IMR-90 (cell line): Measurements from ENCODE around the gene LRRC7. TPM values are rescaled to one million over a fixed set of nuclear protein-coding genes. Genes with fewer than 3 reads are reported as not detected.

ENCODE experiments used
- ATAC-seq: fragments of 200-7000 bp; cut with Tn5 transposase; 2 replicates; pipeline ENCODE4 v1.9.1; 2020; ENCODE audit warnings: low read depth, mild to moderate bottlenecking, moderate library complexity
- BruUV-seq: library from RNA; stranded (reverse); fragments of 400-500 nt; replicated peaks from 2 replicates; lab custom pipeline; 2021; lab: Mats Ljungman, UMichigan
- CTCF ChIA-PET: fragments of 300-600 bp; formaldehyde crosslinking; extraction: SDS; loops from one replicate; lab custom pipeline; 2021; ENCODE audit warnings: antibody characterized with exemption; lab: Yijun Ruan, JAX
- POLR2A ChIA-PET: fragments of 300-600 bp; sonication (Branson Sonifier 250); formaldehyde crosslinking; loops from one replicate; lab custom pipeline; 2022; ENCODE audit warnings: antibody characterized with exemption; ENCODE audit not compliant: unreplicated experiment; lab: Charles Lee
- DNase-seq: peaks from one replicate; pipeline ENCODE4 v3.0.0; 2013
- H2AFZ ChIP-seq: replicated peaks from 2 replicates; pipeline ENCODE3; 2013; ENCODE audit warnings: low read length, mild to moderate bottlenecking; ENCODE audit not compliant: poor library complexity
- H2AK5ac ChIP-seq: 2 replicates; pipeline ENCODE4 v1.6.1; 2013; ENCODE audit warnings: low read depth, low read length, inconsistent platforms
- H2AK9ac ChIP-seq: replicated peaks from 2 replicates; pipeline ENCODE3; 2013; ENCODE audit warnings: mild to moderate bottlenecking, low read depth, low read length, moderate library complexity; ENCODE audit not compliant: poor library complexity
- H2BK120ac ChIP-seq: 2 replicates; pipeline ENCODE4 v1.6.1; 2013; ENCODE audit warnings: low read depth, low read length, inconsistent platforms
- H2BK15ac ChIP-seq: 3 replicates; pipeline ENCODE4 v1.6.1; 2013; ENCODE audit warnings: low read depth, low read length, inconsistent platforms
- H2BK20ac ChIP-seq: 2 replicates; pipeline ENCODE4 v1.6.1; 2013; ENCODE audit warnings: low read depth, mild to moderate bottlenecking, inconsistent platforms, low read length, moderate library complexity
- H2BK5ac ChIP-seq: 2 replicates; pipeline ENCODE4 v1.6.1; 2013; ENCODE audit warnings: mild to moderate bottlenecking, low read depth, low read length, inconsistent platforms; ENCODE audit not compliant: poor library complexity, severe bottlenecking
- H3K14ac ChIP-seq: replicated peaks from 2 replicates; pipeline ENCODE4 v1.6.1; 2013; ENCODE audit warnings: low read depth, low read length, inconsistent platforms
- H3K18ac ChIP-seq: 2 replicates; pipeline ENCODE4 v1.6.1; 2013; ENCODE audit warnings: low read depth, low read length, control low read depth
- H3K23ac ChIP-seq: 2 replicates; pipeline ENCODE4 v1.6.1; 2013; ENCODE audit warnings: low read depth, low read length, inconsistent platforms
- H3K27ac ChIP-seq: 2 replicates; pipeline ENCODE4 v1.5.1; 2013; ENCODE audit warnings: mild to moderate bottlenecking, control low read depth, low read length; ENCODE audit not compliant: insufficient read depth
- H3K27me3 ChIP-seq: 2 replicates; pipeline ENCODE4 v1.6.1; 2013; ENCODE audit warnings: low read length; ENCODE audit not compliant: control insufficient read depth, insufficient read depth
- H3K36me3 ChIP-seq: 2 replicates; pipeline ENCODE4 v1.6.1; 2013; ENCODE audit warnings: low read length, mixed read lengths; ENCODE audit not compliant: control insufficient read depth, insufficient read depth
- H3K4ac ChIP-seq: 2 replicates; pipeline ENCODE4 v1.6.1; 2013; ENCODE audit warnings: low read depth, low read length, inconsistent platforms
- H3K4me1 ChIP-seq: 2 replicates; pipeline ENCODE4 v1.6.1; 2013; ENCODE audit warnings: low read length, mixed read lengths; ENCODE audit not compliant: control insufficient read depth, insufficient read depth
- H3K4me2 ChIP-seq: 2 replicates; pipeline ENCODE4 v1.6.1; 2013; ENCODE audit warnings: low read depth, mild to moderate bottlenecking, control low read depth, low read length, moderate library complexity
- H3K4me3 ChIP-seq: 2 replicates; pipeline ENCODE4 v1.5.1; 2013; ENCODE audit warnings: low read depth, mild to moderate bottlenecking, control low read depth, low read length, moderate library complexity; ENCODE audit not compliant: insufficient read depth
- H3K56ac ChIP-seq: 2 replicates; pipeline ENCODE4 v1.6.1; 2013; ENCODE audit warnings: low read length, inconsistent platforms; ENCODE audit not compliant: insufficient read depth; ENCODE audit errors: extremely low read depth
- H3K79me1 ChIP-seq, 2 experiments: 2 replicates each; pipeline ENCODE4 v1.6.1; 2013; ENCODE audit warnings: low read length in 2 of 2, inconsistent platforms in 1 of 2, low read depth in 1 of 2
- H3K9ac ChIP-seq: 2 replicates; pipeline ENCODE4 v1.6.1; 2013; ENCODE audit warnings: low read depth, low read length, control low read depth
- H3K9me1 ChIP-seq: 2 replicates; pipeline ENCODE4 v1.6.1; 2013; ENCODE audit warnings: low read length, inconsistent platforms; ENCODE audit not compliant: insufficient read depth
- H3K9me3 ChIP-seq: 2 replicates; pipeline ENCODE4 v1.6.1; 2013; ENCODE audit warnings: low read length; ENCODE audit not compliant: control insufficient read depth, insufficient read depth
- H4K20me1 ChIP-seq: 2 replicates; pipeline ENCODE4 v1.6.1; 2013; ENCODE audit warnings: low read length, inconsistent platforms; ENCODE audit not compliant: insufficient read depth
- H4K5ac ChIP-seq: 2 replicates; pipeline ENCODE4 v1.6.1; 2013; ENCODE audit warnings: mild to moderate bottlenecking, low read depth, low read length, control low read depth
- H4K8ac ChIP-seq, 2 experiments: 2 replicates each; pipeline ENCODE4 v1.6.1; 2013; ENCODE audit warnings: low read depth in 2 of 2, low read length in 2 of 2, control low read depth in 1 of 2, inconsistent platforms in 1 of 2
- H4K91ac ChIP-seq: 2 replicates; pipeline ENCODE4 v1.6.1; 2013; ENCODE audit warnings: low read depth, low read length, inconsistent platforms; ENCODE audit not compliant: insufficient read depth
- BHLHE40 ChIP-seq: fragments of 150-350 bp; IDR thresholded peaks from 2 replicates; pipeline ENCODE4 v1.6.1; 2016; ENCODE audit warnings: mild to moderate bottlenecking, low read depth, low read length
- CEBPB ChIP-seq: IDR thresholded peaks from 2 replicates; pipeline ENCODE4 v1.6.1; 2012; ENCODE audit warnings: low read depth, low read length, improper control_type of control experiment
- CTCF ChIP-seq: conservative IDR thresholded peaks from 2 replicates; pipeline ENCODE4 v1.5.1; 2012; ENCODE audit warnings: mild to moderate bottlenecking, low read depth, low read length, improper control_type of control experiment
- FOS ChIP-seq: fragments of 150-350 bp; IDR thresholded peaks from 2 replicates; pipeline ENCODE4 v1.6.1; 2016; ENCODE audit warnings: low read depth, low read length
- MAZ ChIP-seq: IDR thresholded peaks from 2 replicates; pipeline ENCODE4 v1.6.1; 2012; ENCODE audit warnings: low read depth, mild to moderate bottlenecking, low read length, improper control_type of control experiment, moderate library complexity, borderline replicate concordance
- POLR2A ChIP-seq: IDR thresholded peaks from 2 replicates; pipeline ENCODE4 v1.6.1; 2012; ENCODE audit warnings: mild to moderate bottlenecking, low read depth, low read length
- SMC3 ChIP-seq: fragments of 150-350 bp; IDR thresholded peaks from 2 replicates; pipeline ENCODE4 v1.6.1; 2016; ENCODE audit warnings: low read depth, mild to moderate bottlenecking, antibody characterized with exemption, low read length, moderate library complexity
- USF2 ChIP-seq: fragments of 150-350 bp; IDR thresholded peaks from 2 replicates; pipeline ENCODE4 v1.6.1; 2017; ENCODE audit warnings: mild to moderate bottlenecking, antibody characterized with exemption, low read length, low read depth
- WGBS, 2 experiments: methylation state at CpG; one replicate each; pipeline versions ENCODE4 v1.1.5 to v1.1.7; 2013; ENCODE audit warnings: missing lambda C conversion rate in 2 of 2; ENCODE audit not compliant: insufficient read length in 1 of 2; ENCODE audit errors: extremely low coverage in 2 of 2; 5-methylcytosine and 5-hydroxymethylcytosine counted together
- dilution Hi-C: fragments of 300-500 bp; cut with HindIII; formaldehyde crosslinking; loops from one replicate; pipeline ENCODE4 v1.14.3; 2018; ENCODE audit warnings: low sequenced_read_pairs; ENCODE audit not compliant: unreplicated experiment
- in situ Hi-C: fragments of 300-500 bp; cut with MboI; formaldehyde crosslinking; loops from 3 replicates; pipeline ENCODE4 v1.14.3; 2019; ENCODE audit warnings: low sequenced_read_pairs, inconsistent platforms, mixed read lengths
- intact Hi-C: fragments of 100-400 bp; cut with micrococcal nuclease; formaldehyde crosslinking; loops from 2 replicates; pipeline ENCODE4 v1.10.0; 2022
- polyA plus RNA-seq, 3 experiments: library from polyadenylated mRNA; depleted of rRNA; stranded (reverse); fragments of >200 nt; gene quantifications; 2 replicates each; pipeline ENCODE4 v1.2.3, GENCODE V29; 2012; ENCODE audit warnings: low replicate concordance in 1 of 3
- total RNA-seq: library from RNA; depleted of rRNA; stranded (reverse); fragments of >200 nt; gene quantifications from 2 replicates; pipeline ENCODE4 v1.2.3, GENCODE V29; 2012
- TF ChIP-seq, protein P1 (sequence below): fragments of 150-350 bp; IDR thresholded peaks from 2 replicates; pipeline ENCODE4 v1.6.1; 2016; ENCODE audit warnings: low read depth, mild to moderate bottlenecking, low read length, moderate library complexity, borderline replicate concordance

LRRC7 gene
- total and polyA plus RNA-seq, 2 of the 4 experiments (the other 2 are of a cell fraction), result under 0.01 to 0.02 TPM

- TF ChIP-seq, protein P1, sequence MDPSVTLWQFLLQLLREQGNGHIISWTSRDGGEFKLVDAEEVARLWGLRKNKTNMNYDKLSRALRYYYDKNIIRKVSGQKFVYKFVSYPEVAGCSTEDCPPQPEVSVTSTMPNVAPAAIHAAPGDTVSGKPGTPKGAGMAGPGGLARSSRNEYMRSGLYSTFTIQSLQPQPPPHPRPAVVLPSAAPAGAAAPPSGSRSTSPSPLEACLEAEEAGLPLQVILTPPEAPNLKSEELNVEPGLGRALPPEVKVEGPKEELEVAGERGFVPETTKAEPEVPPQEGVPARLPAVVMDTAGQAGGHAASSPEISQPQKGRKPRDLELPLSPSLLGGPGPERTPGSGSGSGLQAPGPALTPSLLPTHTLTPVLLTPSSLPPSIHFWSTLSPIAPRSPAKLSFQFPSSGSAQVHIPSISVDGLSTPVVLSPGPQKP, result no peak
Measured at GRCh38 chr1:70048336-70049094, 480.8 kb downstream of the LRRC7 start (continued).

DNA sequence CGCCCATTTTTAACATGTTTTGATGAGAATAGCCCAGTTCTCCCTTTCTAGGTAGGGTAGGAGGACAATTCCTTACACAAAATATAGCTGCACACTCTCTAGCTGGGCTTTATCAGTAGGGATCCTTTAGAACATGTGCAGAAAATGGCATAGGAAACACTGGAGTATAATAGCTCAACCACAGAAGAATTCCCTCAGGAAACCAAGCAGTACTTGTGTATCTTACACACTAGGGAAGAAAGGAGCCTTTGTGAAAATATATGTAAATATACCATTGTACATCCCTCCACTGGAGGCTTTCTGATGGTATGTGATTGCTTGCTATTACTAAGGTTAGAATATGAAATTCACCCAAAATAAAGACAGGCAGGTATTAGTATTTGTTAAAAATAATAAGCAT is 484.2 kb downstream of the LRRC7 start:
- TF ChIP-seq CTCF (no peak), POLR2A (no peak), BHLHE40 (no peak), SMC3 (no peak), MAZ (no peak), CEBPB (no peak), USF2 (no peak), FOS (no peak)
- TF ChIP-seq, protein P1, result no peak
- Histone ChIP-seq H3K23ac (0 out of 2 replicates have a peak overlapping the region, but pooled peaks have one; percentile 7), H2AFZ (no peak overlapping the region), H2AK5ac (no peak overlapping the region), H4K5ac (no peak overlapping the region), H3K9ac (no peak overlapping the region), H2AK9ac (no peak overlapping the region), H3K56ac (no peak overlapping the region), H2BK120ac (no peak overlapping the region), H3K36me3 (no peaks in the 10 kb centered on the region), H3K4me3 (no peak overlapping the region), H4K91ac (no peak overlapping the region), H2BK15ac (no peak overlapping the region), H3K4me2 (no peak overlapping the region), H3K4me1 (peaks cover 3% of the 10 kb centered on the region; the same call in 1 of the 2 replicates), H2BK20ac (no peak overlapping the region), H3K18ac (no peak overlapping the region), H2BK5ac (no peak overlapping the region), H3K79me1 (no peaks in the 10 kb centered on the region), H3K27ac (no peak overlapping the region), H3K27me3 (no peaks in the 10 kb centered on the region), H3K14ac (no peak overlapping the region), H4K20me1 (no peaks in the 10 kb centered on the region), H4K8ac (no peak overlapping the region), H3K9me3 (no peaks in the 10 kb centered on the region), H3K9me1 (no peaks in the 10 kb centered on the region), H3K4ac (no peak overlapping the region)
- BruUV-seq, result no TSS peak
- ChIA-PET CTCF (interaction anchor here (0.6 to 1.0 kb wide), 2 partner anchors 16 to 314 kb away, joined by 3 read pairs; no protein-coding TSS in a partner anchor), POLR2A (no interaction called here)
- intact Hi-C loops (no loop called here), dilution Hi-C loops (no loop called here), in situ Hi-C loops (no loop called here)
- DNase-seq (no peak), ATAC-seq (no peak)
- WGBS, 2 experiments, result no CpG with 5 or more reads among the region's 1 CpG
